NCI-H2196 treated with DMSO at 0.1 percent for 48 hours (cell line): ENCODE data around the gene FAN1.
A peak's percentile ranks its signal among the peaks of the same experiment; 100 is the strongest.

ENCODE experiments used
- DNase-seq: peaks from one replicate; lab custom pipeline; 2025; ENCODE audit not compliant: unreplicated experiment; lab: John Stamatoyannopoulos, UW

FAN1 gene

GRCh38 chr15:30954674-30955073 is 51.0 kb downstream of the FAN1 start:
- DNase-seq, result no peak

- DNase-seq, result no peak
Observed at GRCh38 chr15:30956216-30957124, 52.8 kb downstream of the FAN1 start.

GRCh38 chr15:30958219-30958618 is 54.5 kb downstream of the FAN1 start:
- no peak for DNase-seq

GRCh38 chr15:30962079-30962478 is 58.4 kb downstream of the FAN1 start:
- DNase-seq, result no peak

- no peak for DNase-seq
Observed at GRCh38 chr15:30962659-30963058, 58.9 kb downstream of the FAN1 start.

GRCh38 chr15:30963681-30964080 is 60.0 kb downstream of the FAN1 start:
- DNase-seq, result no peak

- DNase-seq, result no peak
Observed at GRCh38 chr15:30969724-30970123, 66.0 kb downstream of the FAN1 start.

- no peak for DNase-seq
Observed at GRCh38 chr15:30973379-30973778, 69.7 kb downstream of the FAN1 start.

GRCh38 chr15:30974112-30974511 is 70.4 kb downstream of the FAN1 start:
- no peak for DNase-seq

GRCh38 chr15:30978328-30978727 is 74.6 kb downstream of the FAN1 start:
- no peak for DNase-seq

GRCh38 chr15:30979457-30979856 is 75.7 kb downstream of the FAN1 start:
- DNase-seq, result no peak

- no peak for DNase-seq
Observed at GRCh38 chr15:30984118-30984517, 80.4 kb downstream of the FAN1 start.

- no peak for DNase-seq
Observed at GRCh38 chr15:30984542-30984941, 80.8 kb downstream of the FAN1 start.

- no peak for DNase-seq
Observed at GRCh38 chr15:30985081-30985531, 81.4 kb downstream of the FAN1 start.

- DNase-seq, result no peak
Observed at GRCh38 chr15:30990036-30990435, 86.3 kb downstream of the FAN1 start.

- no peak for DNase-seq
Observed at GRCh38 chr15:30990446-30991254, 86.9 kb downstream of the FAN1 start.

GRCh38 chr15:30991255-30992235 is 87.8 kb downstream of the FAN1 start, which contains the start of gene MTMR10:
MTMR10 (minus strand) TSS chr15:30991628; CDS start chr15:30991506, 122 bp downstream.
- peak; percentile 17 for DNase-seq

GRCh38 chr15:30992249-30992864 is 88.6 kb downstream of the FAN1 start:
- DNase-seq, result no peak
